Measurements from ENCODE around the gene WBP1. TPM values are rescaled to one million over a fixed set of nuclear protein-coding genes. Genes with fewer than 3 reads are reported as not detected.

WBP1 gene
- total RNA-seq, 1 donor from 2014 or later, result 38.2 TPM

- Histone ChIP-seq H3F3A (ENCODE audit: low read depth) (peaks cover 33% of the 10 kb centered on the region), H3K36me3 (no peaks in the 10 kb centered on the region), H3K9ac (no peak overlapping the region), H2AFZ (replicated peaks) (no peak overlapping the region), H3K4me1 (peaks cover 2% of the 10 kb centered on the region), H3K4me2 (no peak overlapping the region), H3K79me2 (ENCODE audit: low read depth) (peaks cover 3% of the 10 kb centered on the region), H3K4me3 (no peak overlapping the region), H3K27me3 (peaks cover 22% of the 10 kb centered on the region), H3K27ac (no peak overlapping the region), H3K9me3 (ENCODE audit: low read depth) (no peaks in the 10 kb centered on the region), H4K20me1 (ENCODE audit: low read depth) (no peaks in the 10 kb centered on the region)
- H3K36me3 Mint-ChIP-seq, result no peaks in the 10 kb centered on the region
- no peak overlapping the region for H3K4me3 Mint-ChIP-seq
- peaks cover 9% of the 10 kb centered on the region for H3K4me1 Mint-ChIP-seq
- H3K27ac Mint-ChIP-seq, result no peak overlapping the region
- H3K27me3 Mint-ChIP-seq (ENCODE audit: insufficient read depth, low read depth), result peaks cover 16% of the 10 kb centered on the region
- no peak for TF ChIP-seq EZH2phosphoT487 (IDR thresholded peaks at IDR 0.05)
- no peak for TF ChIP-seq EZH2 (IDR thresholded peaks at IDR 0.05)
- no peak for TF ChIP-seq CTCF (IDR thresholded peaks at IDR 0.05)
- no peak for DNase-seq (ENCODE audit: low spot score)
- H3K9me3 Mint-ChIP-seq, result no peaks in the 10 kb centered on the region
Measured at GRCh38 chr2:74444498-74445318, 13.5 kb upstream of the WBP1 start.

GRCh38 chr2:74447230-74447999 is 10.8 kb upstream of the WBP1 start:
- Histone ChIP-seq H2AFZ (replicated peaks) (no peak overlapping the region), H3K79me2 (ENCODE audit: low read depth) (no peaks in the 10 kb centered on the region), H3K4me1 (no peaks in the 10 kb centered on the region), H3K36me3 (no peaks in the 10 kb centered on the region), H3K27me3 (peaks cover 23% of the 10 kb centered on the region), H3K9me3 (ENCODE audit: low read depth) (no peaks in the 10 kb centered on the region), H3K27ac (no peak overlapping the region), H3K9ac (no peak overlapping the region), H4K20me1 (ENCODE audit: low read depth) (no peaks in the 10 kb centered on the region), H3K4me3 (no peak overlapping the region), H3K4me2 (no peak overlapping the region), H3F3A (ENCODE audit: low read depth) (peaks cover 6% of the 10 kb centered on the region)
- Mint-ChIP-seq H3K27ac (no peak overlapping the region), H3K4me1 (no peaks in the 10 kb centered on the region), H3K4me3 (no peak overlapping the region), H3K36me3 (no peaks in the 10 kb centered on the region), H3K9me3 (no peaks in the 10 kb centered on the region), H3K27me3 (ENCODE audit: insufficient read depth, low read depth) (peaks cover 11% of the 10 kb centered on the region)
- DNase-seq (ENCODE audit: low spot score), result no peak
- TF ChIP-seq EZH2 (IDR thresholded peaks at IDR 0.05), result no peak
- no peak for TF ChIP-seq CTCF (IDR thresholded peaks at IDR 0.05)
- no peak for TF ChIP-seq EZH2phosphoT487 (IDR thresholded peaks at IDR 0.05)

- TF ChIP-seq CTCF (IDR thresholded peaks at IDR 0.05), result no peak
- TF ChIP-seq EZH2phosphoT487 (IDR thresholded peaks at IDR 0.05), result no peak
- TF ChIP-seq EZH2 (IDR thresholded peaks at IDR 0.05), result no peak
- H3F3A ChIP-seq (ENCODE audit: low read depth), result peaks cover 5% of the 10 kb centered on the region
- H3K4me3 ChIP-seq, result no peak overlapping the region
- H3K79me2 ChIP-seq (ENCODE audit: low read depth), result no peaks in the 10 kb centered on the region
- H2AFZ ChIP-seq (replicated peaks), result no peak overlapping the region
- H3K9me3 ChIP-seq (ENCODE audit: low read depth), result no peaks in the 10 kb centered on the region
- H3K4me1 Mint-ChIP-seq, result no peaks in the 10 kb centered on the region
- H3K36me3 ChIP-seq, result no peaks in the 10 kb centered on the region
- H4K20me1 ChIP-seq (ENCODE audit: low read depth), result no peaks in the 10 kb centered on the region
- peaks cover 12% of the 10 kb centered on the region for H3K27me3 Mint-ChIP-seq (ENCODE audit: insufficient read depth, low read depth)
- H3K27me3 ChIP-seq, result peaks cover 18% of the 10 kb centered on the region
- no peak overlapping the region for H3K4me3 Mint-ChIP-seq
- H3K9me3 Mint-ChIP-seq, result no peaks in the 10 kb centered on the region
- H3K36me3 Mint-ChIP-seq, result no peaks in the 10 kb centered on the region
- H3K9ac ChIP-seq, result no peak overlapping the region
- no peaks in the 10 kb centered on the region for H3K4me1 ChIP-seq
- DNase-seq (ENCODE audit: low spot score), result no peak
- H3K27ac ChIP-seq, result no peak overlapping the region
- H3K27ac Mint-ChIP-seq, result no peak overlapping the region
- no peak overlapping the region for H3K4me2 ChIP-seq
Measured at GRCh38 chr2:74448771-74449170, 9.5 kb upstream of the WBP1 start.
